GM12878 (cell line): ENCODE measurements around the gene MSTN.

Experiments
- CEBPB ChIP-seq, 2 experiments: fragments of 150-350 bp in 1 of 2; IDR thresholded peaks; 2 replicates each; pipeline ENCODE4 v1.6.1; 2012 to 2014; ENCODE audit warnings: low read depth in 2 of 2, low read length in 2 of 2, borderline replicate concordance in 1 of 2, inconsistent platforms in 1 of 2
- CREM ChIP-seq: IDR thresholded peaks from 2 replicates; pipeline ENCODE4 v1.6.1; 2014; ENCODE audit warnings: antibody characterized with exemption, low read depth
- POLR2A ChIP-seq: IDR thresholded peaks from 2 replicates; pipeline ENCODE4 v1.6.1; 2011; ENCODE audit warnings: low read depth, mild to moderate bottlenecking, low read length
- SMC3 ChIP-seq: IDR thresholded peaks from 2 replicates; pipeline ENCODE4 v1.6.1; 2011; ENCODE audit warnings: low read length, improper control_type of control experiment, borderline replicate concordance
- ZNF24 ChIP-seq: fragments of 450-650 bp; IDR thresholded peaks from 2 replicates; pipeline ENCODE4 v1.6.1; 2017; ENCODE audit warnings: antibody characterized with exemption, mild to moderate bottlenecking
- TF ChIP-seq, protein P1 (sequence below): IDR thresholded peaks from 2 replicates; pipeline ENCODE4 v1.6.1; 2011; ENCODE audit warnings: mild to moderate bottlenecking, low read depth, low read length, moderate library complexity; ENCODE audit not compliant: insufficient replicate concordance
- TF ChIP-seq, protein P2 (sequence below): IDR thresholded peaks from 2 replicates; pipeline ENCODE4 v1.6.1; 2012; ENCODE audit warnings: low read length, inconsistent platforms
- TF ChIP-seq, protein P3 (sequence below), 3 experiments: IDR thresholded peaks in 2 of 3; conservative IDR thresholded peaks in 1 of 3; 2 replicates each; pipeline ENCODE4 v1.5.1; 2011; ENCODE audit warnings: low read depth in 3 of 3, low read length in 3 of 3, mild to moderate bottlenecking in 3 of 3, control low read depth in 2 of 3, moderate library complexity in 2 of 3, inconsistent platforms in 1 of 3, mixed read lengths in 1 of 3; ENCODE audit not compliant: control insufficient read depth in 2 of 3, insufficient read depth in 1 of 3; ENCODE audit errors: extremely low read depth in 1 of 3

DNA sequence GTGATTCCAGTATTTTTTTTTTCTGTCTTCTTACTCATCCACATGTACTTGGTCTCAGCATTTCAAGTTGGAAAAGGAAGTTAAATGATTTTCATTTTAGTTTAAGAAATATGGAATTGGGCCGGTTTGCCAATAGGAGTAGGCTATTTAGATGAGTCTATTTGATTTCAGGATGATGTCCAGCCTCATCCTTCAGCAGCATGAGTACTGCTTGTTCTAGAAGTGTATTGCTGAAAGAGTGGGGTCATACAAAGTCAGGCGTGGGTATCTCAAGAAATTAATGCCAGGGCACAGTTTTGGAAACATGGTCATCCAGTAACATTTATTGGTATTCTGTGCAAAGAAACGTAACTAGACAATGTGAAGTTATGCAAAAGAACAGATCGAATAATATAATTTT is 44.9 kb upstream of the MSTN start:
- no peak for TF ChIP-seq CREM
- TF ChIP-seq POLR2A = no peak
- TF ChIP-seq, protein P1, sequence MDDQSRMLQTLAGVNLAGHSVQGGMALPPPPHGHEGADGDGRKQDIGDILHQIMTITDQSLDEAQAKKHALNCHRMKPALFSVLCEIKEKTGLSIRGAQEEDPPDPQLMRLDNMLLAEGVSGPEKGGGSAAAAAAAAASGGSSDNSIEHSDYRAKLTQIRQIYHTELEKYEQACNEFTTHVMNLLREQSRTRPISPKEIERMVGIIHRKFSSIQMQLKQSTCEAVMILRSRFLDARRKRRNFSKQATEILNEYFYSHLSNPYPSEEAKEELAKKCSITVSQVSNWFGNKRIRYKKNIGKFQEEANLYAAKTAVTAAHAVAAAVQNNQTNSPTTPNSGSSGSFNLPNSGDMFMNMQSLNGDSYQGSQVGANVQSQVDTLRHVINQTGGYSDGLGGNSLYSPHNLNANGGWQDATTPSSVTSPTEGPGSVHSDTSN = no peak
- no peak for TF ChIP-seq CEBPB (IDR thresholded peaks at IDR 0.05; ENCODE audit: borderline replicate concordance in 1 of 2, low read depth in 2 of 2, low read length in 2 of 2)
- no peak for TF ChIP-seq ZNF24
- TF ChIP-seq, protein P2, sequence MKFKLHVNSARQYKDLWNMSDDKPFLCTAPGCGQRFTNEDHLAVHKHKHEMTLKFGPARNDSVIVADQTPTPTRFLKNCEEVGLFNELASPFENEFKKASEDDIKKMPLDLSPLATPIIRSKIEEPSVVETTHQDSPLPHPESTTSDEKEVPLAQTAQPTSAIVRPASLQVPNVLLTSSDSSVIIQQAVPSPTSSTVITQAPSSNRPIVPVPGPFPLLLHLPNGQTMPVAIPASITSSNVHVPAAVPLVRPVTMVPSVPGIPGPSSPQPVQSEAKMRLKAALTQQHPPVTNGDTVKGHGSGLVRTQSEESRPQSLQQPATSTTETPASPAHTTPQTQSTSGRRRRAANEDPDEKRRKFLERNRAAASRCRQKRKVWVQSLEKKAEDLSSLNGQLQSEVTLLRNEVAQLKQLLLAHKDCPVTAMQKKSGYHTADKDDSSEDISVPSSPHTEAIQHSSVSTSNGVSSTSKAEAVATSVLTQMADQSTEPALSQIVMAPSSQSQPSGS = no peak
- TF ChIP-seq, protein P3, sequence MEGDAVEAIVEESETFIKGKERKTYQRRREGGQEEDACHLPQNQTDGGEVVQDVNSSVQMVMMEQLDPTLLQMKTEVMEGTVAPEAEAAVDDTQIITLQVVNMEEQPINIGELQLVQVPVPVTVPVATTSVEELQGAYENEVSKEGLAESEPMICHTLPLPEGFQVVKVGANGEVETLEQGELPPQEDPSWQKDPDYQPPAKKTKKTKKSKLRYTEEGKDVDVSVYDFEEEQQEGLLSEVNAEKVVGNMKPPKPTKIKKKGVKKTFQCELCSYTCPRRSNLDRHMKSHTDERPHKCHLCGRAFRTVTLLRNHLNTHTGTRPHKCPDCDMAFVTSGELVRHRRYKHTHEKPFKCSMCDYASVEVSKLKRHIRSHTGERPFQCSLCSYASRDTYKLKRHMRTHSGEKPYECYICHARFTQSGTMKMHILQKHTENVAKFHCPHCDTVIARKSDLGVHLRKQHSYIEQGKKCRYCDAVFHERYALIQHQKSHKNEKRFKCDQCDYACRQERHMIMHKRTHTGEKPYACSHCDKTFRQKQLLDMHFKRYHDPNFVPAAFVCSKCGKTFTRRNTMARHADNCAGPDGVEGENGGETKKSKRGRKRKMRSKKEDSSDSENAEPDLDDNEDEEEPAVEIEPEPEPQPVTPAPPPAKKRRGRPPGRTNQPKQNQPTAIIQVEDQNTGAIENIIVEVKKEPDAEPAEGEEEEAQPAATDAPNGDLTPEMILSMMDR (IDR thresholded peaks at IDR 0.05 in 2 of 3, conservative IDR thresholded peaks at IDR 0.05 in 1 of 3; ENCODE audit: control insufficient read depth in 2 of 3, extremely low read depth in 1 of 3, insufficient read depth in 1 of 3, low read depth in 3 of 3, low read length in 3 of 3) = no peak
- no peak for TF ChIP-seq SMC3
